ENCODE results near the gene SHC3.

The SHC3 gene

DNA sequence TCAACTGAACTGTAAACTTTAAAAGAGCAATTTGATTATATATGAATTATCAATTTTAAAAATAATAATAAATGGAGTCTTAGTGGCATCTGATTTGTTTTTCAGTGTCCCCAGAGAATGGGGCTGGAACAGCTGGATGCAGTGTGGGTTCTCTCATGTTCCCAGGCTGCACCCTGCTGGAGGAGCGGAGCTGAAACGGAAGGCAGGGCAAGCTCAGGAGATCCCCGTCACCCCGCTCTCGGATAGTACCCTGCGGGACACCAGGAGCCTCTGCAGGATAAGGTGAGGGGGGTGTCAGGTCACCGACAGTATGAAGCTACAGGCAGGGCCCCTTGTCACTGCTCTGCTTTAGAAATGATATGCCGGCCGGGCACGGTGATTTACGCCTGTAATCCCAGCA is 130.0 kb downstream of the SHC3 start:
- no peak for DNase-seq

GRCh38 chr9:89047667-89048066 is 131.0 kb downstream of the SHC3 start:
- DNase-seq = no peak

GRCh38 chr9:89046832-89047231 is 131.8 kb downstream of the SHC3 start:
- no peak for DNase-seq

DNA sequence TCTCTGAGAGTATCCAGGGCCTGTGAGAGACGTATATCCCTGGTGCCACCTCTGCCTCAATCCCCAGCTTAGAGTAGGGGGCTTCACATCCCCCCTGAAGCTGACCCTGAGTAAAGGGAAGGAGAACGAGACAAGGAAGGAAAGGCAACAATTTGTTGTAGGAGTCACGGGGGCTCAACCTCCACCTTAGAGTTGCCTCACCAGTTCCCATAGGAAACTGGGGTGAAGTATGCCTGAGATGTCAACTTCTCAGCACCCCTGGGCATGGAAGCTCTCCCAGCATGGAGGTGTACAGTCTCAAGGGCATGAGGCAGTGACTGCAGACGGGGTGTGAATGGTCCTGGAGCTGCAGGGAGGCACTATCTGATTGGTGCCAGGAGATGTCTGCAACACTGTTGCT is 133.7 kb downstream of the SHC3 start:
- no peak for DNase-seq

DNA sequence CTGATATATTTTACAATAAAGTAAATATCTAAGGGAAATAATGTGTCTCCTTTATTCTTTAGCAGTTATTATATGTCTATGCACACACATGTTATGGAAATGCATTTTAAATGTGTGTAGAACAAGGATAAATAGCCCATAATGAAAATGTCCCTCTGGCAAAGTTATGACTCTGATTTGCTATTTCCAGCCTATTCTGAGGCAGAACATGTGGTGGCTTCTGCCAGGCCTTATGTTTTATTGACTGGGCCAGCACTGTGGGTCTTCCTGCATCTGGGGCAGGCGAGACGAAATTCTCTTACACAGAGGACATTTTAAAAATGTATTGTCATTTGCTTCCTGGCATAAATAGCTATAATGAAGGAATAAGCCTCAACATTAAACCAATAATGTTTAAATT is 134.5 kb downstream of the SHC3 start:
- no peak for DNase-seq

DNA sequence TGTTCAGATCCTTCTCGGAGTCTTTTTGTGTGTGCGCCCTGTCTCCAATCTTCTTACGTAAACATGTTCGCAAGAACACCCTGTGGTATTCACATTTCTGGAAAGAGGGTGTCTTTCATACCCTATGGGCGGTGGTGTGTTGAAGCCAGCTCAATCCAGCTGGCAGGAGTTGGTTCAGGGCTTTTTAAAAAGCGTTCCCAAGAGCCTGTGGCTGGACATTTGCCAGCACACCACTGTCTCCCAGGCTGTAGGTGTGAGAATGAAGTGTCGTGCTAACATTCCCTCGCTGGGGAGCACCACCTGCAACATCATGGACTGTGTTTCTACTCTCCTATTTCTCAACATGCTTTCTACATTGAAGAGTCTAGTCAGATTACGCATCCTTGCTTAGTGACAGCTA is 135.6 kb downstream of the SHC3 start:
- no peak for DNase-seq

DNA sequence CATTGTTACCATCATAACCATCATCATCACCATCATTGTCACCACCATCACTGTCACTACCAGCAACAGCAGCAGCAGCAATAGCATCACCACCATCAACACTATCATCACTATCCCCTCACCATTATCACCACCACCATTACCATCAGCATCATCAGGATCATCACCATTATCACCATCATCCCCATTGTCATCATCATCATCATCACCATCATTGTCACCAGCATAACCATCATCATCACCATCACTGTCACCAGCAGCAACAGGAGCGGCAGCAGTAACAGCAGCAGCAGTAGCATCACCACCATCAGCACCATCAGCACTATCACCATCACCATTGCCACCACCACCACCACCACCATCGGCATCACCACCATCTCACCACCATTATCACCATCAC is 139.0 kb downstream of the SHC3 start:
- DNase-seq = no peak

DNA sequence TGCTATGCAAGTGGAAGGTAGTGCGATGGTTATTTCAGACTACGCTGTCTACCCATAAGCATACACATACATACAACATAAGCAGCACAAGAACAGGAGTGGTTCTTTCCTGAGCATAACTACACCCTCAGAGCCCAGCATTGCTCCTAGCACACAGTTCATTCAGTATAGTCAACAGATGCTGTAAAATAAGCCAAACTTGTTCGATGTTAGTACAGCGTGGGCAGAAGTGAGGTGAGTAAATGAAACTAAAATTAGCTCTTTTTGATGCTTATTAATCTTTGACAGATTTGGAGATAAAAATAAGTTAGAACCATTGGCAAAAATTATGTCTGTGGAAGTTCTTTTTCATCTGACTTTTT is 139.5 kb downstream of the SHC3 start:
- DNase-seq = no peak

DNA sequence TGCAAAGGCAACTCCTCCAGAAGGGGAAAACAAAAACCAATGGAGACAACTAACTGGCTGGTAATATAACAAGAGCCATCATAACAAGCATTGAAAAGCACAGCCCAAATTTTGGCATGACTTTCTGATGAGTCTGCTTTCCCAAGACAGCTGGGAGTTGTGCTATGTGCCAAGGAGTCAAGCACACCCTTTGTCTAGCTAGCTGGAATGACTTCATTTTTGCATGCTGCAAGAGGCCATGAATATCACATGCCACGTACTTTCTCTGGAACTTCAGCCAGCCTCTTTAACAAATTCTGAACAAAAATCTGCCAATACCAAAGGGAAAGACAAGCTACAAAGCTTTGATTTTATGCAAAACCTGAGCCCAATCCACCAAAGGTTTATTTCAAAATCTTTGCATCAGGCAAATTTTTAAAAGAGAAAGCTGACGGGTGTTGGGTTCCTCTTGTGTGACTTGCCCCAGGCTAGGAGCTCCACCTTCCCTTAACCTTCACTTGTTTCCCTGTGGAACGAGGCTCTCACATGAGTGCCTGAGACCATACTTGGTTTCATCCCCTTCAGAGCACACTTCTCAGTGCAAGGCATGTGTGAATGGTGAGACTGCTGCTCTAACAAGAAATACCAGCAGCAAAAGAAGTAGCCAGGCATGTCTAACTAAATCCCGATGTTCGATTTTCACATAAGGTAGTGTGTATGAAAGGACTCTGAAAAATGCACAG is 140.1 kb downstream of the SHC3 start:
- no peak for DNase-seq

- DNase-seq = no peak
These were observed 140.7 kb downstream of the SHC3 start for GRCh38 chr9:89037891-89038290.

GRCh38 chr9:89037346-89037745 is 141.3 kb downstream of the SHC3 start:
- DNase-seq = no peak

DNA sequence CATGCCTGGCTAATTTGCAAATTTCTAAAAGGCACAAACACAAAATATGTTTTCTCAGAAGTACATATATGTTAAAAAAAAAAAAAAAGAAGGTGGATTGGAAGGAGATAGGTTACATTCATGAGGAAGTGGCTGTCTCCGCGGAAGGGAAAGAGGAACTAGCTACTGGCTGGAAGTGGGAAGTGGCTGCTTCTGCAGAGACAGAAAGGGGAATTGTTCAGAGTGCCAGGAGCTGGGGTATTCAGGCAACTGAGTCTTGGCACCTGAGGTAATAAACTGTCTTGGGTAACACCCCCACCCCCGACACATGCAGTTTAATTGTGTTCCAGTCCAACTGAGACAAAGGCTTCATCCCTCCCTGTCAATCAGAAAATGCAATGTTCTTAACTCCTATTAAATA is 141.7 kb downstream of the SHC3 start:
- no peak for DNase-seq

GRCh38 chr9:89036383-89036782 is 142.2 kb downstream of the SHC3 start:
- no peak for DNase-seq

DNA sequence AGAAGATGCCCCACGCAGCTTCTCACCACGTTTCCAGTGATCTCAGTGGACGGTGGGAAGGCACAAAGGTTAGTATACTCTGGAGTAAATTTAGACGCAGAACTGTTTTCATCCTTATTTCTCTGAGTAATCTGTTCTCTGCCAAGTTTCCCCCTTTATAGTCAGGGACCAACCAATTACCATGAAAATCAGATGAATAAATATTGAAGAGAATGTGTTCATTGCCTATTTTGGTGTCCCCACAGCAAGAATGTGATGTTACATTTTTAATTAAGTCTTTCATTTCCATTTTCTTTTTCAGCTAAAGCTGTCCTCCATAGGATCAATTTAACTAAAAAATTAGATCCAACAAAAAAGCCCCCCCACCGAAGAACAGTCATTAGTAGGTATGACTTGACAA is 146.0 kb downstream of the SHC3 start:
- no peak for DNase-seq

- no peak for DNase-seq
These were observed 146.4 kb downstream of the SHC3 start for GRCh38 chr9:89032173-89032572.

GRCh38 chr9:89029788-89030187 is 148.8 kb downstream of the SHC3 start:
- no peak for DNase-seq

DNA sequence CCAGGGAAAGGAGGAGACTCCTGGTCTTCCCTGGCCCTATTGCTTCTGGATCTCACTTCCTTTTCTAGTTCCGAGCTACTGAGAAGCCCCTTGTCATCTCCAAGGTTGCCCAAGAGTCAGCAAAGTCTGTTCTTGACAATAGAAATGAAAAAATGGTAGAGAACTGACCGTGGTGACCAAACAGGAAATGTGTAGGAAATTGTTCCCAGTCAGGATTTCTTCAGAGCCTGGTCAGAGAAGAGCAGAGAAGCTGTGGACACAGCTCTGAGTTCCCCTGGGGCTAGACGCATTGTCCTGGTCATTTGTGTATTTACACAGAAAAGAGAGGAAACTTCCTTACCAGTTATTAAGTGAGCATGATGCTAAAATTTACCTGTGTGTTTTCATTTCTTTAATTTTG is 151.7 kb downstream of the SHC3 start:
- DNase-seq = no peak

DNA sequence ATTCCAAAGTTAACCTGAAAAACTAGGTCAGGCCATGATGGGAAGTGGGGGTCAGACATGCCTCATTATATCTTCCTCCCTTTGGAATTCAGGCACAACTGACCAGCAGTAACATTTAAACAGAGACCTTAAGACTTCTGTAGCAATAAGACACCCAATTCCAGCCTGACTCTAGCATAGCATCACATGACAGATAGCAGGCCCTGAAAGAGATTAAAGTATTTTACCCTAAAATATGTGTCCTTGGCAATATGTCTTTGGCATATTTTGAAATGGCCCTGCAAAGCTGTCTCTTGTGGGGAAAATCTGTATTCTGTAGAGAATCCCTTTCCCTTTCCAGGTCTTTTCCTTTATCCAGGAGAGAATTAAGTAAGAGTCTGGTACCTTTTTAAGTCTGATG is 153.1 kb downstream of the SHC3 start:
- DNase-seq = no peak

DNA sequence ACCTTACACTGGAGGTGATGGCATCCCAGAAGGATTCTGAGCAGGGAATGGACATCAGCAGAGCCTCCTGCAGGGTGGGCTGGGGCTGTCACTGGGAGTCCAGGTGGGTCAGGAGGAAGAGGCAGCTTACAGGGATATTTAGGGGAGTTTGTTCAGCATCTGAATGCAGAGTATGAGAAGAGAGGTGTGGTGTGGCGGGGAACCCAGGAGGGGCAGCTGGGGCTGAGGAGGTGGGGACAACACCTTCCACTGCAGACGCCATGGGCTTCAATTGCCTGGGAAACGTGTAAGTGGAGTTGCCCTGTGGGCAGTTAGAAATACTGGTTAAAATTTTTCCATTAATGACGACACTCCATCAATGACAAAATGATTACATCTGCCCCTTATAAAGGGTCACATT is 153.9 kb downstream of the SHC3 start:
- no peak for DNase-seq

DNA sequence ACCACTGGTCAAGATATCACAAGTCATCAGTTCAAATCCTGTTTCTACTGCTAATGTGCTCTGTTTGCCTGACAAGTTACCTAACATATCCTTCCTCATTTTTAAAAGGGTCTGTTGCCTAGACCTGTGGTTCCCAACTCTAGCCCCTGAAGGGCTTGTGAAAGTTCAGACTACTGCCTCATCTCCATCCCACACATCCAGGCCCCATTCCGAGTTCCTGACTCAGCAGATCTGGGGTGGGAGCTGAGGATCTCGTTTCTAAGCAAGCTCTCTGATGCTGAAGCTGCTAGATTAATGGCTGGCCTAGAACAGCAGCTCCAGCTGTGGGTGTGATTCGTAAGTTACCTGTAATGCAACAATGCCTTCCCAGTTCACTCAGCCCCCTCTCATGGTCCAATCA is 154.9 kb downstream of the SHC3 start:
- DNase-seq = no peak

DNA sequence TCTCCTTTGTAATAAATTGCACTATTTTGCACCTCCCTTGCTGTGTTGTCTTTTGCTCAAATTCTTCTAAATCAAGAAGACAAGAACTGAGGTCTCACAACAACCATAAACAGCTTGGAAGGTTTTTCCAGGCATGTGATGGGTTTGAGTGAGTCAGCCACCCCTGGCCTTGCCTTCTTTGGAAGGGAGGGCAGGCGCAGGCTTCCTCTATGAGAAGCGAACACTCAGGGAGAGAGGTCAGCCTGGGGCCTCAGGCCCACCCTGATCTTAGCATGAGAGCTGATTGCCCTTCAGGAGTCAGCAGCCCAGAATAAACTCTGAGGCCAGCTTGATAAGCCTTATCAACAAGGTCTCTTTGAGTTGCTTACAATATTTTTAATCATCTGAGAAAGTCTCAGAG is 155.7 kb downstream of the SHC3 start:
- DNase-seq = no peak

- no peak for DNase-seq
These were observed 156.4 kb downstream of the SHC3 start for GRCh38 chr9:89022001-89022759.

DNA sequence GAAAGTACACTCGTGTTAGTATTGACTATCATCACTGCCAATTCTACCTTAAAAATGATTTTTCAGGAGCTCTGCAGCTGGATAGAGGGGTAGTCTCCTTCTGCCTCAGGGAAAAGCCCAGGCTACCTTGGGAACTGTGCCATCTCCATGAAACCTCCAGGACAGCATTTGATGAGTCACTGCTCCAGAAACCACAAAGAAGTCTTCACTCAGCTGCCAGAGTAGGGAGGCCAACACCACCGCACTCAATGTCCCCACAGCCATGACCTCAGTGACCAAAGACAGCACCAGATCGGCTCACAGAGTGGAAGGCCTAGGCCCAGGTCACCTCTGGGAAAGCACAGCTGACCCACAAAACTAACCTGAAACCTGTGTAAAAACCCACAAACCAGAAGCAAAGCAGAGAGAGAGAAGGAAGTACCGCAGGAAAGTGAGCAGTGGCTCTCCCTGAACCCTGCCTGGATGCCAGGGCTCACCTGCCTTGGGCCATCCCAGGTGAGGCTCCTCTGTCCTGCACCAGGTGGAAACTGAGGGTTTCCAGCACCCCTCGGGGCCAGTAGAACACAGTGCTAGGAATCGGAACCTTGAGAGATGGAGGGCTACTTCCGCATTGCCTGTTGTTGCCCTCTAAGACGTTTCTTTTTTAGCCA is 157.3 kb downstream of the SHC3 start:
- no peak for DNase-seq

DNA sequence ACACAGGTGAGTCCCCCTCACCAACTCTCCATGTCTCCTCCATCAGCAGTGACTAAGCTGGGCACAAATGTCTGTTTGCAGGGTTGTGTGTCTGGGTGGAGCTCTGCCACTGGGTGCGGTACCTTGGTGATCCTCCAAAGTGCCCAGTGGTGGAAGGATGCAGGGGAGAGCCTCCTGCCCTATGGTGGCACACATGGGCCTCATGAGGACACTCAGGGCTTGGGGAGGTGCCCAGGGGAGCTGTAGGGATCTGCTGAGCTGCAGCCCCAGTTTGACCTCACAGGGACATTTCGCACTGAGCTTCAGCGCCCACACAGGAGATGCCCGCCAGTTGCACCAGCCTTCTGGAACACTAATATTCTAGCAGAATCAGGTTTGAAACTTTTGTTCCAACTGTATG is 157.9 kb downstream of the SHC3 start:
- no peak for DNase-seq
